GM12874 (cell line): ENCODE results near the gene STK25.

Experiments used
- CTCF ChIP-seq: IDR thresholded peaks from 2 replicates; pipeline ENCODE4 v1.5.1; 2011; ENCODE audit warnings: low read depth, mild to moderate bottlenecking, control low read depth, low read length, moderate library complexity; ENCODE audit not compliant: insufficient read depth

Gene STK25

GRCh38 chr2:241514553-241514952, 6.2 kb upstream of the STK25 start:
- TF ChIP-seq CTCF, result no peak

DNA sequence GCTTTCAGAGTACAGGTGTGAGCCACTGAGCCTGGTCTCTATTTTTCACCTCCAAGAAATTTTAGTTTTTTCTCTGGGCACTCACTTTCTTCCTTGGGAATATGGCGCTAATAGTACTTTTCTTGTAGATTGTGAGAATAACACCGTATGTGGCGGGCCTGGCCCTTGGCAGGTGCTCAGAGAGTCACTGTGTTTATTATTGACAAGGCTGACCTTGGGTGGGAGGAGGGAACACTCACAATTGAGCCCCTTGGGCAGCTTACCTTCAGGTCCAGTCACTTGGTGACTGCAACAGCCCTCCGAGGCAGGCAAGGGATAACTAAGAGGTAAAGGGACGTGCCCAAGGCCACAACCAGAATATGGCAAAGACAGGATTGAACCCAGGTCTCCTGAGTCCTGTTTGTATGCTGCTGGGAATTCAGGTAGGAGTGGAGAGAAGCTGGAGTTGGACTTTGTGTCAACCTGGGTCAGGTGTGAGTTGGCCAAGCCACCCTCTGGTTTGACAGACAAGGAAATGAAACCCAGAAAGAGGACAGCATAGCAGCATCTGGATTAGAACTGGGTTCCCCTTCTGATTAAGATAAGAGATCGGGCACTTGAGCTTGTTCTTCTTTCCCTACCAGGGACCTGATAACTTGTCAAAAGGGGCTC, 2.8 kb upstream of the STK25 start:
- TF ChIP-seq CTCF, result no peak

GRCh38 chr2:241509155-241509784, 886 bp upstream of the STK25 start:
- TF ChIP-seq CTCF, result no peak

- TF ChIP-seq CTCF, result no peak; the same call in 1 of the 2 replicates
Observed at GRCh38 chr2:241507430-241508239, 749 bp downstream of the STK25 start.

DNA sequence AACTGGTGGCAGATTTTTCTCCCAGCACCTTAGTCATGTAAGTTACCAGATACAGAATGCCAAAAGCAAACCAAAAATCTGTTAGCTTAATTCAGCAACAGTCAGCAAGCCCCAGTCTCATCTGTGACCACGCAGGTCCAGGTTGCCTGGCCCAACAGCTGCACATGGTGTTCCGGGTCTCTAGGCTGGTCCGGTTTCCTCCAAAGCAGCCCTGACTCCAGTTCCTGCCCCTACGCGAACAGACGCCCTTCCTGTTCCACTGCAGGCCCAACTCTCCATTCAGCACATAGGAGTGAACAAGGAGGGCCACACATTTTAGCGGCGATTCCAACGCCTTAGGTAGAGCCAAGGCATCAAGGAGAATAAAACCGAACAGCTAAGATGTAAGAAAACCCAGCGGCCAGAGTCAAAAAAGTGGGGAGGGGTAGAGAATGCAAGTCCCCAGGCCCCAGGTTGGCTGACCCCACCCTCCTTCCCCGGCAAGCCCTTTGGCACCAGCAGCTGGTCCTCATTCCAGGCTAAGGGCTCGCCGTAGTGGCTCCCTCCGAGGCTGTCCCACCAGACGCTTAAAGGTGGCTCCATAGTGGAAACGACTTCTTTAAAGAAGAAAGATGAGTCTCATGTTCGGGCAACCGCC, 1.5 kb downstream of the STK25 start:
- no peak for TF ChIP-seq CTCF

DNA sequence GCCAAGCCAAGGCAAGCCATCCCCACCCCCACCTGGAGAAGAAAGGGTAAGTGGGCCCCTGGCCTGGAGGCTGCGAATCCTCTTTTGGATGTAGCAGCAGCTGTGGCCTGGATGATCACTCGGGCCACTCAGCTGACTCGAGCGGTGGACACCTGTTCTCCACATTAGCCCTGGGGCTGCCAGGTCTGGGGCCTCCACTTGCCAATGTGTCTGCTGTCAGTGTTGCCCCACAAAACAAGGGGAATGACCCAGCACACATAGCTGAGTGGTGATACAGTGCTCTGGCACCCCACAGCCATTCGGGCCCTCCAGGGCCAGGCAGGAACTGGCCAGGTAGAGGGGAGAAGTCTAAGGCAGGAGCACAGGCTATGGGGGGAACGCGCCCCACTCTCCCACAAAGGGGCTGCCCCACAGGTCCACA, 2.6 kb downstream of the STK25 start:
- no peak for TF ChIP-seq CTCF
